ENCODE measurements around the gene RAB7B. TPM values are rescaled to one million over a fixed set of nuclear protein-coding genes. Genes with fewer than 3 reads are reported as not detected.

The RAB7B gene
- total and polyA plus RNA-seq, 3 experiments from 2014 or later: 0.29 to 0.48 TPM; not detected in 1

DNA sequence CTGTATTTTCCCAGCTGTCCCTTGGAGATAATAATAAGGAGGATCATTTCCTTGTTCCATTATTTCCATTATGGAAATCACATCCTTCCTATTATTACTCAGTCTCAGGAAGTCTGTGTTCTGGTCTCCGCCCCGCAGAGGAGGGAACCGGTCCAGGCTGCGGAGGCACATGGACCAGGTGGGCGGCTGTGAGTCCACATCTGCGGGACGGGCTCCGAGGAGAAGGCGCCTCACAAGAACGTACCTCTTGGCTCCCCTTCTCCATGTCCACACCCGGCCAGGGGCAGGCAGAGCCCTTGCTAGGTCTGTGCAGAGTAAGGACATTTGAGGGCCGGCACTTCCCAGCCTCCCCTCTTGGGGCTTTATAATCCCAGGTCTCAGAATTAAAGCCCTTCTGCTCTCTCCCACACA, 14.6 kb downstream of the RAB7B start:
- Histone ChIP-seq H3K4me3 (ENCODE audit: low read length) (no peak overlapping the region), H3K9me3 (ENCODE audit: low read length) (no peaks in the 10 kb centered on the region), H3K36me3 (ENCODE audit: insufficient read depth, low read length) (no peaks in the 10 kb centered on the region), H3K27me3 (ENCODE audit: insufficient read depth, low read length, poor library complexity, severe bottlenecking) (no peaks in the 10 kb centered on the region), H3K4me1 (ENCODE audit: insufficient read depth, low read length) (no peaks in the 10 kb centered on the region), H3K27ac (ENCODE audit: low read depth, low read length) (no peak overlapping the region)
- no peaks in the 10 kb centered on the region for H3K4me1 Mint-ChIP-seq
- H3K27me3 Mint-ChIP-seq: peaks cover 6 to 32% of the 10 kb centered on the region in 2 donors
- DNase-seq: no peak
- POLR2A ChIA-PET: no interaction called here
- no peak overlapping the region for H3K27ac Mint-ChIP-seq
- H3K4me3 Mint-ChIP-seq: no peak overlapping the region
- CTCF ChIA-PET: no interaction called here
- peaks cover 0 to 1% (median 0%) of the 10 kb centered on the region in 3 donors for H3K36me3 Mint-ChIP-seq
- H3K9me3 Mint-ChIP-seq: no peaks in the 10 kb centered on the region

DNA sequence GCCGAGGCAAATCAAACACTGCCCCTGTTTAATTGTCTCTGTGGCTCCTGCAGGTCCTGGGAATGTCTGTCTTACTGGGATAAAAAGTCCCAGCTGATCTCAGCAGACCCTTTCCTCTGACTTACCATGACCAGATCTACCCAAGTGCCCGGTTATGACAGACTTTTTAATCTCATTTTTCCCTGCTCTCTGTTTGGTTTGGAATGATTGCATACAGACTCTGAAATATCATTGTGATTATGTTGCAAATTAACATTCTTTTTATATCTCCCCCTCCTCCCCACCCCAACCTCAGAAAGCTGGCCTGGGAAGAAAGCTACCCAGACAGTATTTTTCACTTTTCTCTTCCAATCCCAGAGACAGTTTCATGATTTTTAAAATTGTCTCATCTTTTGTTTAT, 16.3 kb downstream of the RAB7B start:
- Mint-ChIP-seq H3K4me1 (no peaks in the 10 kb centered on the region), H3K27me3 (peaks cover 2 to 20% of the 10 kb centered on the region in 2 donors), H3K27ac (peak overlapping the region in 1 of 8 donors; percentile 43), H3K4me3 (no peak overlapping the region), H3K36me3 (no peaks in the 10 kb centered on the region), H3K9me3 (no peaks in the 10 kb centered on the region)
- no peaks in the 10 kb centered on the region for H3K9me3 ChIP-seq (ENCODE audit: low read length)
- no peak overlapping the region for H3K4me3 ChIP-seq (ENCODE audit: low read length)
- no peak overlapping the region for H3K27ac ChIP-seq (ENCODE audit: low read depth, low read length)
- no peaks in the 10 kb centered on the region for H3K27me3 ChIP-seq (ENCODE audit: insufficient read depth, low read length, poor library complexity, severe bottlenecking)
- no peak for DNase-seq
- ChIA-PET CTCF (interaction anchor here (1.0 to 2.8 kb wide), 2 partner anchors 10 to 195 kb away, joined by 3 to 21 read pairs; no protein-coding TSS in a partner anchor), POLR2A (no interaction called here)
- no peaks in the 10 kb centered on the region for H3K4me1 ChIP-seq (ENCODE audit: insufficient read depth, low read length)
- no peaks in the 10 kb centered on the region for H3K36me3 ChIP-seq (ENCODE audit: insufficient read depth, low read length)

DNA sequence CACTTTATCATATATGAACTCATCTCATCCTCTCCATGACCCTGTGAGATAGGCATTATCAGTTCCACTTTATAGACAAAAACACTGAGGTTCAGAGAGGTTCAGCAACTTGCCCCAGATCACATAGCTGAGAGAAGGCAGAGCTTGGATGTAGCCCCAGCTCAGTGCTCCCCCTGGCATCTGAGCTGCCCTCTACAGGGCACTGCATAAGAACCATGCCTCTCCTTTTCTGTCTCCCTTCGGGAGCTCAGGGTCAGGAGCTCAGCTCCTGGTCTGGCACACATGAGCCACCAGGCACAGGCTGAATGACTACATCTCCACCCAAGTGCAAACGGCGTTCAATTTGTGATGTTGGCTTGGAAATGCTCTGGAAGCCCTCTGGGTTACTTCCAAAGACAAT, 16.9 kb downstream of the RAB7B start:
- H3K27me3 ChIP-seq (ENCODE audit: insufficient read depth, low read length, poor library complexity, severe bottlenecking): no peaks in the 10 kb centered on the region
- H3K27ac Mint-ChIP-seq: no peak overlapping the region
- peaks cover 2 to 15% of the 10 kb centered on the region in 2 donors for H3K27me3 Mint-ChIP-seq
- H3K36me3 Mint-ChIP-seq: no peaks in the 10 kb centered on the region
- no peak overlapping the region for H3K4me3 Mint-ChIP-seq
- no peak overlapping the region for H3K27ac ChIP-seq (ENCODE audit: low read depth, low read length)
- H3K4me1 ChIP-seq (ENCODE audit: insufficient read depth, low read length): no peaks in the 10 kb centered on the region
- no peaks in the 10 kb centered on the region for H3K9me3 ChIP-seq (ENCODE audit: low read length)
- no peak overlapping the region for H3K4me3 ChIP-seq (ENCODE audit: low read length)
- POLR2A ChIA-PET: no interaction called here
- H3K9me3 Mint-ChIP-seq: no peaks in the 10 kb centered on the region
- DNase-seq: no peak
- CTCF ChIA-PET: interaction anchor here (0.6 to 2.8 kb wide), 6 partner anchors 9 to 327 kb away, joined by 3 to 21 read pairs (median 3); no protein-coding TSS in a partner anchor
- no peaks in the 10 kb centered on the region for H3K36me3 ChIP-seq (ENCODE audit: insufficient read depth, low read length)
- no peaks in the 10 kb centered on the region for H3K4me1 Mint-ChIP-seq

DNA sequence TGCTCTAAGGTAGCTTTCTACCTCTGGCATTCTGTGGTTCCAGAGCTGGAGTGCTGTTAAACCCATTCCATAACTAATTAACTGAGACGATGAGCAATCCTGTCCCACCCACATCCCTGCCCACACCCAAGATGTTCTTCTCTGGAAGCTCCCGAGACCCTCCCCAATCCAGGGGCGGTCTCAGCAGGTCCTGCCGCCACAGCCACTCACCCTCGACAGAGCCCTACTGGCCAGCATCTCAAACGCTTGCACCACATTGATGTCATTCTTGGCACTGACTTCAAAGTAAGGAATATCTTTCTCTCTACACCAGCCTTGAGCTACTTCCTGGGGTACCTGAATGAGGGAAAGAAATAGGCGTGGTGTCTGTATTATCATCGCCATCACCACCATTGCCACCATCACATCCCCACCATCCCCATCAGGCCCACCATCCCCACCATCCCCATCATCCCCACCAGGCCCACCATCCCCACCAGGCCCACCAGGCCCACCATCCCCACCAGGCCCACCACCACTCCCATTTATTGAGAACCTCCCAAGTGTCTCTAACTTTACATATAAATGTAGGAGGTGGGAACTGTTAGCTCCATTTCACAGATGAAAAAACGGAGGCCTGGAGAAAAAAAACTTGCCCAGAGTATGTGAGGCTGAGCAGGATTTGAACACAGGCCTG, 17.7 kb downstream of the RAB7B start:
- DNase-seq: no peak
- no peak overlapping the region for H3K27ac Mint-ChIP-seq
- no peaks in the 10 kb centered on the region for H3K9me3 Mint-ChIP-seq
- ChIA-PET POLR2A (no interaction called here), CTCF (interaction anchor here (0.6 to 2.8 kb wide), 6 partner anchors 8 to 326 kb away, joined by 3 to 21 read pairs (median 3); no protein-coding TSS in a partner anchor)
- no peaks in the 10 kb centered on the region for H3K27me3 ChIP-seq (ENCODE audit: insufficient read depth, low read length, poor library complexity, severe bottlenecking)
- H3K9me3 ChIP-seq (ENCODE audit: low read length): no peaks in the 10 kb centered on the region
- H3K27ac ChIP-seq (ENCODE audit: low read depth, low read length): no peak overlapping the region
- H3K4me1 ChIP-seq (ENCODE audit: insufficient read depth, low read length): no peaks in the 10 kb centered on the region
- H3K4me1 Mint-ChIP-seq: no peaks in the 10 kb centered on the region
- no peak overlapping the region for H3K4me3 ChIP-seq (ENCODE audit: low read length)
- H3K27me3 Mint-ChIP-seq: peaks cover 2 to 10% of the 10 kb centered on the region in 2 donors
- no peak overlapping the region for H3K4me3 Mint-ChIP-seq
- no peaks in the 10 kb centered on the region for H3K36me3 ChIP-seq (ENCODE audit: insufficient read depth, low read length)
- no peaks in the 10 kb centered on the region for H3K36me3 Mint-ChIP-seq

DNA sequence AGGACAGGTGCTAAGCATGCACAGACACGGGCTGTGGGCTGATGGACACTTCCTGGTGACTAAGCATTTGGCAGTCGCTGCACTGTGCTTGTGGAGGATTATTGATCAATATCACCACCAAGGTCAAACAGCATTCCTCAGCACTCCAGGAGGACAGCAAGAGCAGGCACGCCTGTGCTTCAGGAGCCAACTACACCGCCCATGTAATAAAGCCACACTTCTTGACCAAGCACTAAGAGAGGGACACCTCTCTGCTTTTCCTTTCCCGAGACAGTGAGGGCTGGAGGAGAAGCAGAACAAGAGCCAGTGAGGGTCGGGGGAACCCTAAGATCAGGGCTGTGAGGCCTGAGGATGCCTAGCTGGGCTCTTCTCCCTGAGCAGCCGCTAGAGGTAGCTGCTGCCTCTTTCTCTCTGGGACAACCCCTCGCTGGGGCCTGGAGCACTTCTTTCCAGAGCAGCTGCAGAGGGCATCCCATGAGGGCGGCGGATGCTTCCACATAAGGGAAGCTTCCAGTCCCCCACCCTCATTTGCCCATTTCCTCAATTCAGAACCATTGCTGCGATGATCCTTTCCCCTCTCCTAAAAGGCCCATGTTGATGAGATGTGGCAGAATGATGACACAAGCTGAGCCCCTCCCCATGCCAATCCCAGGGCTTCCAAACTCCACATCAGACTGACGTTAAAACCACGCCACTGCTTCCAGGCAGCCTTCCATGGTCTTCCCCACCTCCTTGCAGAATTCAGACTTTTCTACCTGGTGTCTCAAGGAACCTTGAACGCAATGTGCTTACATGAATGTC, 19.1 kb downstream of the RAB7B start:
- Mint-ChIP-seq H3K4me1 (no peaks in the 10 kb centered on the region), H3K9me3 (no peaks in the 10 kb centered on the region), H3K27ac (no peak overlapping the region), H3K4me3 (no peak overlapping the region), H3K27me3 (no peaks in the 10 kb centered on the region), H3K36me3 (no peaks in the 10 kb centered on the region)
- CTCF ChIA-PET: interaction anchor here (1.2 to 1.3 kb wide), 2 partner anchors 122 to 192 kb away, joined by 3 read pairs; no protein-coding TSS in a partner anchor
- Histone ChIP-seq H3K27ac (ENCODE audit: low read depth, low read length) (no peak overlapping the region), H3K9me3 (ENCODE audit: low read length) (no peaks in the 10 kb centered on the region), H3K36me3 (ENCODE audit: insufficient read depth, low read length) (no peaks in the 10 kb centered on the region), H3K4me3 (ENCODE audit: low read length) (no peak overlapping the region), H3K4me1 (ENCODE audit: insufficient read depth, low read length) (no peaks in the 10 kb centered on the region), H3K27me3 (ENCODE audit: insufficient read depth, low read length, poor library complexity, severe bottlenecking) (no peaks in the 10 kb centered on the region)
- POLR2A ChIA-PET: no interaction called here
- DNase-seq: peak in 1 of 5 donors; percentile 5

DNA sequence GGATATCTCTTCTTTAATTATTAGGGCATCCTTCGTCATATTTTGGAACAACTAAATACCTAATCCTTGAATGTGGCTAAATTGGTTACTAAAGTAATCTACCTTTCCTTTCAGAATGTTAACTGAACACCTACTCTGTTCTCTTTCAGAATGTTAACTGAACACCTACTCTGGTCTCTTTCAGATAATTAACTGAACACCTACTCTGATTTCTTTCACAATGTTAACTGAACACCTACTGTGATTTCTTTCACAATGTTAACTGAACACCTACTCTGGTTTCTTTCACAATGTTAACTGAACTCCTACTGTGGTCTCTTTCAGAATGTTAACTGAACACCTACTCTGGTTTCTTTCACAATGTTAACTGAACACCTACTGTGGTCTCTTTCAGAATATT, 21.9 kb downstream of the RAB7B start:
- no peak for DNase-seq
- no peak overlapping the region for H3K27ac ChIP-seq (ENCODE audit: low read depth, low read length)
- no peaks in the 10 kb centered on the region for H3K9me3 ChIP-seq (ENCODE audit: low read length)
- no peaks in the 10 kb centered on the region for H3K36me3 ChIP-seq (ENCODE audit: insufficient read depth, low read length)
- no peaks in the 10 kb centered on the region for H3K4me1 Mint-ChIP-seq
- ChIA-PET CTCF (interaction anchor here (1.7 to 6.1 kb wide), 2 partner anchors 189 to 322 kb away, joined by 4 to 133 read pairs; no protein-coding TSS in a partner anchor), POLR2A (no interaction called here)
- H3K4me3 ChIP-seq (ENCODE audit: low read length): no peak overlapping the region
- H3K36me3 Mint-ChIP-seq: no peaks in the 10 kb centered on the region
- H3K27ac Mint-ChIP-seq: no peak overlapping the region
- no peaks in the 10 kb centered on the region for H3K9me3 Mint-ChIP-seq
- no peaks in the 10 kb centered on the region for H3K27me3 ChIP-seq (ENCODE audit: insufficient read depth, low read length, poor library complexity, severe bottlenecking)
- no peak overlapping the region for H3K4me3 Mint-ChIP-seq
- no peaks in the 10 kb centered on the region for H3K4me1 ChIP-seq (ENCODE audit: insufficient read depth, low read length)
- H3K27me3 Mint-ChIP-seq: peaks cover 1 to 3% of the 10 kb centered on the region in 2 donors

DNA sequence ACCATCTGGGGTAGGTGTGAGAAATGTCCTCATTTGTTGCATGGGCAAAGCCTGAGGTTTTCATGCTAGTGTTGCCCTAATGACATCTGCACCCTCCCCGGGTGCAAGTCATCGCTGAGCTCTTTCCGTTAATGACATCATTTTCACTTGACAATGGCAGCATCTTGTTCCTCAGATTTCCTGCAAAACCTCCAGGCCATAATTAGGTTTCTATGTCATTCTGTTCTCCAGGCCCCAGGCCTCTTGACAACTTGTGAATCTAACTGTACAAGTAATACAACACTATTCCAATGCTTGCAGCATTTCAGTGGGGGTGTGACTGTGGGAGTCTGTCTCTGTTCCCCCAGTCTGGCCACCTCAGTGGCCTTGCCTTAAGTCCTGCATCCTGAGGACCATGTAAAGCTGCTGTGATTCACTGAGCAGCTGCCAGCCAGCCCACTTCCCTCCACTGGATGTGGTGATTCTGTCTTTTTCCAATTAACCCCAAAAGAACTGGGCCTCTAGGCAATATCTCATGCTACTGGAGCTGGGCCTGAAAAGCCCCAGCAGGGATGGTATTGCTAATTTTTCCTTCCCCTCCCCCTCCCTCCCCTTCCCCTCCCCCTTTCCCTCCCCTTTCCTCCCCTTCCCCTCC, 22.8 kb downstream of the RAB7B start:
- no peaks in the 10 kb centered on the region for H3K9me3 ChIP-seq (ENCODE audit: low read length)
- H3K36me3 Mint-ChIP-seq: no peaks in the 10 kb centered on the region
- no peaks in the 10 kb centered on the region for H3K27me3 ChIP-seq (ENCODE audit: insufficient read depth, low read length, poor library complexity, severe bottlenecking)
- POLR2A ChIA-PET: no interaction called here
- peak overlapping the region in 1 of 8 donors; percentile 84 for H3K27ac Mint-ChIP-seq
- H3K9me3 Mint-ChIP-seq: no peaks in the 10 kb centered on the region
- no peak overlapping the region for H3K4me3 Mint-ChIP-seq
- CTCF ChIA-PET: interaction anchor here (1.4 to 6.1 kb wide), 3 partner anchors 19 to 322 kb away, joined by 3 to 133 read pairs (median 4); no protein-coding TSS in a partner anchor
- DNase-seq: no peak
- H3K36me3 ChIP-seq (ENCODE audit: insufficient read depth, low read length): no peaks in the 10 kb centered on the region
- H3K4me3 ChIP-seq (ENCODE audit: low read length): no peak overlapping the region
- peaks cover 1 to 3% of the 10 kb centered on the region in 2 donors for H3K27me3 Mint-ChIP-seq
- no peak overlapping the region for H3K27ac ChIP-seq (ENCODE audit: low read depth, low read length)
- H3K4me1 ChIP-seq (ENCODE audit: insufficient read depth, low read length): no peaks in the 10 kb centered on the region
- H3K4me1 Mint-ChIP-seq: no peaks in the 10 kb centered on the region

DNA sequence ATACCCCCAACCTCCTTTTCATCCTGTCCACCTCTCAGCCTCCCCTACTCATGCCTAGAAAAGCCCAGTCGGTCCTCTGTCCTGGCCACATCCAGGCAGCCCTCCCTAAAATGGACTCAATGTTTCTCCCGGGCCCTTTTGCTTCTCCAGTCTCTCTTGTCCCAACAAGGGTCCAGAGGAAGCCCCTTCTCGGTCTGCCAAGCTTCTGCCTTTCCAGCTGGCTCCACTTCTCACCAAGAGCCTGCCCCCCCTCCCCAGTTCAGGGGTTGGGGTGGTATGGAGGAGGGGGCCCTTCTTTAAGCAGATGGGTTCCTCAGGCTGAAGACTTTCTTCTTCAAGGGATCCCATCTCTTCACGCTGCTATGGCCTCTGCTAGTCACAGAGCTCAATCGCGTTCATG, 23.9 kb downstream of the RAB7B start:
- Mint-ChIP-seq H3K4me3 (no peak overlapping the region), H3K27me3 (peaks cover 1 to 3% of the 10 kb centered on the region in 2 donors), H3K4me1 (no peaks in the 10 kb centered on the region), H3K9me3 (no peaks in the 10 kb centered on the region), H3K27ac (no peak overlapping the region), H3K36me3 (no peaks in the 10 kb centered on the region)
- H3K4me1 ChIP-seq (ENCODE audit: insufficient read depth, low read length): no peaks in the 10 kb centered on the region
- no peaks in the 10 kb centered on the region for H3K36me3 ChIP-seq (ENCODE audit: insufficient read depth, low read length)
- no peak overlapping the region for H3K27ac ChIP-seq (ENCODE audit: low read depth, low read length)
- POLR2A ChIA-PET: no interaction called here
- CTCF ChIA-PET: interaction anchor here (1.4 to 6.1 kb wide), 3 partner anchors 20 to 321 kb away, joined by 3 to 133 read pairs (median 4); no protein-coding TSS in a partner anchor
- DNase-seq: no peak
- H3K9me3 ChIP-seq (ENCODE audit: low read length): no peaks in the 10 kb centered on the region
- H3K4me3 ChIP-seq (ENCODE audit: low read length): no peak overlapping the region
- no peaks in the 10 kb centered on the region for H3K27me3 ChIP-seq (ENCODE audit: insufficient read depth, low read length, poor library complexity, severe bottlenecking)
